Vagina (tissue), 2 donors: Measurements from ENCODE around the gene AGAP9.
"Not testable (repeated sequence)": the region's sequence is repeated elsewhere in the genome, so short reads cannot be mapped to it uniquely, and the experiment has no call there.

Experiments used
- POLR2AphosphoS5 ChIP-seq, 2 donors: sonication (generic); formaldehyde crosslinking; IDR thresholded peaks; one replicate each; pipeline ENCODE4 v1.9.0; 2017; ENCODE audit warnings: antibody characterized with exemption in 2 of 2, mild to moderate bottlenecking in 2 of 2, low read depth in 1 of 2; ENCODE audit not compliant: insufficient read depth in 1 of 2
- TF ChIP-seq, protein P1 (sequence below), 3 experiments: fragments of 450-650 bp in 2 of 3; fragments of 200-600 bp in 1 of 3; sonication (generic) in 1 of 3; IDR thresholded peaks; one replicate each; pipeline ENCODE4 v1.5.1; 2017 to 2019; ENCODE audit warnings: antibody characterized with exemption in 3 of 3, mild to moderate bottlenecking in 2 of 3, moderate library complexity in 2 of 3

DNA sequence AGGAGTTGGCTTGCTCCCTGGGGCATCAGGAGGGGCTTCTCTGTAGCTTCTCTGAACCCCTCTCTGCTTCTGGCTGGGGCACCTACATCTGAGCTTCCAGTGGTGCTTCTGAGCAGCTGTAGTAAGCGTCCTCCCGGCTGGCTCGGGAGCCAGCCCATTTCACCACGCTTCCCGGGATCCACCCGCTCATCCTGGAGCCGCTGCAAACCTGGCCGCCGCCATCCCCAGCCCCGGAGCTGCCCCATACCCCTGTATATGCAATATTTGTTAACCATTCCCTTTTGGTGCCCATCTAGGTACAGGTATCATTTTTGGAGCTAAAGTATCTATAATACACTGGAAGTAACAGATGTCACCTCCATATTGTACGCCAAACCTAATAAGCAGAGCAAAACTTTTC lies 38.7 kb downstream of the AGAP9 start:
- TF ChIP-seq, protein P1, sequence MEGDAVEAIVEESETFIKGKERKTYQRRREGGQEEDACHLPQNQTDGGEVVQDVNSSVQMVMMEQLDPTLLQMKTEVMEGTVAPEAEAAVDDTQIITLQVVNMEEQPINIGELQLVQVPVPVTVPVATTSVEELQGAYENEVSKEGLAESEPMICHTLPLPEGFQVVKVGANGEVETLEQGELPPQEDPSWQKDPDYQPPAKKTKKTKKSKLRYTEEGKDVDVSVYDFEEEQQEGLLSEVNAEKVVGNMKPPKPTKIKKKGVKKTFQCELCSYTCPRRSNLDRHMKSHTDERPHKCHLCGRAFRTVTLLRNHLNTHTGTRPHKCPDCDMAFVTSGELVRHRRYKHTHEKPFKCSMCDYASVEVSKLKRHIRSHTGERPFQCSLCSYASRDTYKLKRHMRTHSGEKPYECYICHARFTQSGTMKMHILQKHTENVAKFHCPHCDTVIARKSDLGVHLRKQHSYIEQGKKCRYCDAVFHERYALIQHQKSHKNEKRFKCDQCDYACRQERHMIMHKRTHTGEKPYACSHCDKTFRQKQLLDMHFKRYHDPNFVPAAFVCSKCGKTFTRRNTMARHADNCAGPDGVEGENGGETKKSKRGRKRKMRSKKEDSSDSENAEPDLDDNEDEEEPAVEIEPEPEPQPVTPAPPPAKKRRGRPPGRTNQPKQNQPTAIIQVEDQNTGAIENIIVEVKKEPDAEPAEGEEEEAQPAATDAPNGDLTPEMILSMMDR (IDR thresholded peaks at IDR 0.05): not testable (repeated sequence)
- not testable (repeated sequence) for TF ChIP-seq POLR2AphosphoS5 (IDR thresholded peaks at IDR 0.05; ENCODE audit: insufficient read depth in 1 of 2, low read depth in 1 of 2)
